HT1080 (cell line): ENCODE results near the gene MUC13. TPM values are rescaled to one million over a fixed set of nuclear protein-coding genes. Genes with fewer than 3 reads are reported as not detected.

Experiments
- DNase-seq: peaks from one replicate; pipeline ENCODE4 v3.0.0-alpha.2; 2015; ENCODE audit warnings: low read depth
- total RNA-seq: library from RNA; depleted of rRNA; stranded (reverse); fragments of >200 nt; shearing (Covaris generic); gene quantifications from 2 replicates; pipeline ENCODE4 v1.2.3, GENCODE V29; 2014

Gene MUC13
- total RNA-seq, 1 experiment from 2014 or later = 0.16 TPM

- DNase-seq = no peak
These were observed 30.4 kb downstream of the MUC13 start for GRCh38 chr3:124903896-124904834.

GRCh38 chr3:124896824-124897526 lies 37.6 kb downstream of the MUC13 start:
- no peak for DNase-seq

- DNase-seq = no peak
These were observed 38.8 kb downstream of the MUC13 start for GRCh38 chr3:124895756-124896155.

GRCh38 chr3:124893526-124893925 lies 41.0 kb downstream of the MUC13 start:
- no peak for DNase-seq

- no peak for DNase-seq
These were observed 43.9 kb downstream of the MUC13 start for GRCh38 chr3:124890573-124891190.

GRCh38 chr3:124888482-124889441 lies 45.8 kb downstream of the MUC13 start:
- no peak for DNase-seq

GRCh38 chr3:124887932-124888298 lies 46.6 kb downstream of the MUC13 start:
- no peak for DNase-seq

- DNase-seq = peak; percentile 89
These were observed 47.2 kb downstream of the MUC13 start, which contains the start of gene ITGB5 for GRCh38 chr3:124887177-124887931. TSS of gene ITGB5 (minus strand) at chr3:124887365. CDS start at chr3:124887000, 365 bp downstream.

- DNase-seq = peak; percentile 72
These were observed 48.1 kb downstream of the MUC13 start for GRCh38 chr3:124886168-124887056.

GRCh38 chr3:124885466-124886167 lies 48.9 kb downstream of the MUC13 start:
- DNase-seq = peak; percentile 36

GRCh38 chr3:124884474-124885101 lies 50.0 kb downstream of the MUC13 start:
- peak; percentile 46 for DNase-seq

GRCh38 chr3:124883766-124884473 lies 50.6 kb downstream of the MUC13 start:
- peak; percentile 86 for DNase-seq

GRCh38 chr3:124882816-124883747 lies 51.5 kb downstream of the MUC13 start:
- DNase-seq = no peak

- peak; percentile 28 for DNase-seq
These were observed 52.4 kb downstream of the MUC13 start for GRCh38 chr3:124881976-124882697.

- no peak for DNase-seq
These were observed 55.2 kb downstream of the MUC13 start for GRCh38 chr3:124879337-124879680.
